Suprapubic skin (tissue), 4 donors: ENCODE measurements around the gene AMACR. TPM values are rescaled to one million over a fixed set of nuclear protein-coding genes. Genes with fewer than 3 reads are reported as not detected.

Source experiments
- DNase-seq, 2 donors: peaks; one replicate each; pipeline ENCODE4 v3.0.0-alpha.2; 2019; ENCODE audit warnings: low spot score in 2 of 2
- H3K27ac ChIP-seq: fragments of 200-600 bp; sonication (generic); one replicate; pipeline ENCODE4 v1.5.1; 2019
- H3K27me3 ChIP-seq: fragments of 200-600 bp; sonication (generic); one replicate; pipeline ENCODE4 v1.5.1; 2019
- H3K36me3 ChIP-seq: fragments of 200-600 bp; sonication (generic); one replicate; pipeline ENCODE4 v1.5.1; 2019
- H3K4me1 ChIP-seq: fragments of 200-600 bp; sonication (generic); one replicate; pipeline ENCODE4 v1.5.1; 2019
- H3K4me3 ChIP-seq: fragments of 200-600 bp; sonication (generic); one replicate; pipeline ENCODE4 v1.5.1; 2019; ENCODE audit warnings: mild to moderate bottlenecking
- H3K9me3 ChIP-seq: fragments of 200-600 bp; sonication (generic); one replicate; pipeline ENCODE4 v1.5.1; 2019
- CTCF ChIP-seq, 2 donors: fragments of 200-600 bp in 1 of 2; fragments of 450-650 bp in 1 of 2; sonication (generic) in 1 of 2; IDR thresholded peaks; one replicate each; pipeline ENCODE4 v1.5.1; 2016 to 2019; ENCODE audit warnings: antibody characterized with exemption in 2 of 2, mild to moderate bottlenecking in 1 of 2, moderate library complexity in 1 of 2
- EP300 ChIP-seq: sonication (generic); formaldehyde crosslinking; IDR thresholded peaks from one replicate; pipeline ENCODE4 v1.6.1; 2017; ENCODE audit warnings: antibody characterized with exemption
- POLR2A ChIP-seq, 2 donors: fragments of 450-650 bp; IDR thresholded peaks; one replicate each; pipeline ENCODE4 v1.6.1; 2017; ENCODE audit warnings: antibody characterized with exemption in 2 of 2, mild to moderate bottlenecking in 2 of 2, moderate library complexity in 2 of 2
- POLR2AphosphoS5 ChIP-seq, 3 donors: sonication (generic); formaldehyde crosslinking; IDR thresholded peaks; one replicate each; pipeline ENCODE4 v1.6.1; 2017; ENCODE audit warnings: antibody characterized with exemption in 3 of 3
- WGBS: methylation state at CpG from one replicate; pipeline ENCODE4 v1.1.5; 2018; 5-methylcytosine and 5-hydroxymethylcytosine counted together
- total RNA-seq, 4 donors: library from RNA; depleted of rRNA; stranded (reverse); fragments of >200 nt; gene quantifications; one replicate each; pipeline ENCODE4 v1.1.0, GENCODE V29; 2016

Gene AMACR
- total RNA-seq, 4 donors from 2014 or later, result 9.1 to 14.3 (median 11.5) TPM

- DNase-seq, result no peak
- Histone ChIP-seq H3K4me1 (no peaks in the 10 kb centered on the region), H3K4me3 (no peak overlapping the region), H3K27me3 (no peaks in the 10 kb centered on the region), H3K36me3 (peaks cover 28% of the 10 kb centered on the region), H3K9me3 (no peaks in the 10 kb centered on the region), H3K27ac (no peak overlapping the region)
- 96% methylated on average over 6 of the region's 6 CpGs for WGBS
- TF ChIP-seq EP300, result no peak
- TF ChIP-seq CTCF (IDR thresholded peaks at IDR 0.05), result no peak
- TF ChIP-seq POLR2AphosphoS5 (IDR thresholded peaks at IDR 0.05), result no peak
- TF ChIP-seq POLR2A (IDR thresholded peaks at IDR 0.05), result no peak
These were observed 22.4 kb downstream of the AMACR start for GRCh38 chr5:33985447-33985846.

- no peaks in the 10 kb centered on the region for H3K27me3 ChIP-seq
- no peaks in the 10 kb centered on the region for H3K9me3 ChIP-seq
- H3K27ac ChIP-seq, result no peak within 1 kb of the TSS
- WGBS, result 57% methylated on average over 7 of the region's 7 CpGs
- DNase-seq, result no peak
- H3K4me1 ChIP-seq, result no peaks in the 10 kb centered on the region
- no peak within 1 kb of the TSS for H3K4me3 ChIP-seq
- H3K36me3 ChIP-seq, result peaks cover 28% of the 10 kb centered on the region
- TF ChIP-seq POLR2A (IDR thresholded peaks at IDR 0.05), result no peak
- no peak for TF ChIP-seq EP300
- TF ChIP-seq POLR2AphosphoS5 (IDR thresholded peaks at IDR 0.05), result no peak
- TF ChIP-seq CTCF (IDR thresholded peaks at IDR 0.05), result no peak
These were observed 23.2 kb downstream of the AMACR start, which contains the start of gene SLC45A2 for GRCh38 chr5:33984671-33985124. SLC45A2 (minus strand) TSS chr5:33984693; CDS start chr5:33984583, 110 bp downstream.

GRCh38 chr5:33984178-33984577 lies 23.7 kb downstream of the AMACR start:
- H3K9me3 ChIP-seq, result no peaks in the 10 kb centered on the region
- no peaks in the 10 kb centered on the region for H3K4me1 ChIP-seq
- no peak overlapping the region for H3K4me3 ChIP-seq
- TF ChIP-seq POLR2AphosphoS5 (IDR thresholded peaks at IDR 0.05) (no peak), POLR2A (IDR thresholded peaks at IDR 0.05) (no peak), EP300 (no peak), CTCF (IDR thresholded peaks at IDR 0.05) (no peak)
- no CpG with 5 or more reads among the region's 15 CpGs for WGBS
- DNase-seq, result no peak
- H3K36me3 ChIP-seq, result peaks cover 27% of the 10 kb centered on the region
- H3K27me3 ChIP-seq, result no peaks in the 10 kb centered on the region
- no peak overlapping the region for H3K27ac ChIP-seq

GRCh38 chr5:33981408-33982162 lies 26.3 kb downstream of the AMACR start:
- no peaks in the 10 kb centered on the region for H3K27me3 ChIP-seq
- TF ChIP-seq EP300, result no peak
- no peak for TF ChIP-seq POLR2A (IDR thresholded peaks at IDR 0.05)
- TF ChIP-seq CTCF (IDR thresholded peaks at IDR 0.05), result no peak
- TF ChIP-seq POLR2AphosphoS5 (IDR thresholded peaks at IDR 0.05), result no peak
- H3K4me1 ChIP-seq, result no peaks in the 10 kb centered on the region
- peaks cover under 1% of the 10 kb centered on the region for H3K36me3 ChIP-seq
- H3K27ac ChIP-seq, result no peak overlapping the region
- no peak overlapping the region for H3K4me3 ChIP-seq
- 80% methylated on average over 8 of the region's 8 CpGs for WGBS
- H3K9me3 ChIP-seq, result no peaks in the 10 kb centered on the region
- DNase-seq, result no peak

- Histone ChIP-seq H3K27me3 (no peaks in the 10 kb centered on the region), H3K4me1 (peaks cover 10% of the 10 kb centered on the region), H3K9me3 (no peaks in the 10 kb centered on the region), H3K4me3 (no peak overlapping the region), H3K36me3 (no peaks in the 10 kb centered on the region), H3K27ac (no peak overlapping the region)
- TF ChIP-seq EP300 (no peak), CTCF (IDR thresholded peaks at IDR 0.05) (no peak), POLR2AphosphoS5 (IDR thresholded peaks at IDR 0.05) (no peak), POLR2A (IDR thresholded peaks at IDR 0.05) (no peak)
- 91% methylated on average over 3 of the region's 3 CpGs for WGBS
- DNase-seq, result no peak
These were observed 27.8 kb downstream of the AMACR start for GRCh38 chr5:33980030-33980429.
